ENCODE data around the gene LRP2.

- no peak for TF ChIP-seq CTCF (optimal IDR thresholded peaks at IDR 0.05 in 1 of 3, IDR thresholded peaks at IDR 0.05 in 1 of 3, conservative IDR thresholded peaks at IDR 0.05 in 1 of 3; ENCODE audit: extremely low read depth in 1 of 3, insufficient read depth in 2 of 3, low read length in 3 of 3)
- TF ChIP-seq EZH2 (IDR thresholded peaks at IDR 0.05; ENCODE audit: low read length) = no peak
Measured at GRCh38 chr2:169106563-169107545, 255.5 kb downstream of the LRP2 start.

Measured in keratinocyte (primary cell).